GM12873 (cell line): ENCODE results near the gene SLX9.

Experiments
- CTCF ChIP-seq: IDR thresholded peaks from 2 replicates; pipeline ENCODE4 v1.5.1; 2012; ENCODE audit warnings: low read depth, mild to moderate bottlenecking, moderate library complexity, low read length, control low read depth; ENCODE audit not compliant: insufficient read depth; ENCODE audit errors: missing control alignments

SLX9 gene

GRCh38 chr21:44950351-44950750 is 10.5 kb downstream of the SLX9 start:
- TF ChIP-seq CTCF, result no peak

- TF ChIP-seq CTCF, result no peak
Measured at GRCh38 chr21:44951186-44951915, 11.5 kb downstream of the SLX9 start.

GRCh38 chr21:44952116-44952928 is 12.5 kb downstream of the SLX9 start:
- no peak for TF ChIP-seq CTCF

- TF ChIP-seq CTCF, result no peak
Measured at GRCh38 chr21:44952929-44953627, 13.2 kb downstream of the SLX9 start.

GRCh38 chr21:44953628-44954021 is 13.8 kb downstream of the SLX9 start:
- no peak for TF ChIP-seq CTCF

- TF ChIP-seq CTCF, result no peak
Measured at GRCh38 chr21:44954281-44954771, 14.5 kb downstream of the SLX9 start.

- no peak for TF ChIP-seq CTCF
Measured at GRCh38 chr21:44955141-44955797, 15.4 kb downstream of the SLX9 start.
